Rectal smooth muscle tissue (tissue), 1 donor: ENCODE data around the gene FKRP.
A peak's percentile ranks its signal among the peaks of the same experiment; 100 is the strongest.
"Not testable (repeated sequence)": the region's sequence is repeated elsewhere in the genome, so short reads cannot be mapped to it uniquely, and the experiment has no call there.

Experiments
- H3K27ac ChIP-seq: one replicate; pipeline ENCODE4 v1.7.0; 2013; ENCODE audit warnings: low read depth, low read length, inconsistent platforms
- H3K27me3 ChIP-seq: one replicate; pipeline ENCODE4 v1.7.0; 2013; ENCODE audit warnings: low read length; ENCODE audit not compliant: control insufficient read depth, insufficient read depth
- H3K36me3 ChIP-seq: one replicate; pipeline ENCODE4 v1.7.0; 2013; ENCODE audit warnings: low read length; ENCODE audit not compliant: control insufficient read depth, insufficient read depth
- H3K4me1 ChIP-seq: one replicate; pipeline ENCODE4 v1.7.0; 2013; ENCODE audit warnings: low read length; ENCODE audit not compliant: control insufficient read depth, insufficient read depth
- H3K4me3 ChIP-seq: one replicate; pipeline ENCODE4 v1.7.0; 2013; ENCODE audit warnings: low read length
- H3K9ac ChIP-seq: one replicate; pipeline ENCODE4 v1.7.0; 2013; ENCODE audit warnings: low read length

The FKRP gene

DNA sequence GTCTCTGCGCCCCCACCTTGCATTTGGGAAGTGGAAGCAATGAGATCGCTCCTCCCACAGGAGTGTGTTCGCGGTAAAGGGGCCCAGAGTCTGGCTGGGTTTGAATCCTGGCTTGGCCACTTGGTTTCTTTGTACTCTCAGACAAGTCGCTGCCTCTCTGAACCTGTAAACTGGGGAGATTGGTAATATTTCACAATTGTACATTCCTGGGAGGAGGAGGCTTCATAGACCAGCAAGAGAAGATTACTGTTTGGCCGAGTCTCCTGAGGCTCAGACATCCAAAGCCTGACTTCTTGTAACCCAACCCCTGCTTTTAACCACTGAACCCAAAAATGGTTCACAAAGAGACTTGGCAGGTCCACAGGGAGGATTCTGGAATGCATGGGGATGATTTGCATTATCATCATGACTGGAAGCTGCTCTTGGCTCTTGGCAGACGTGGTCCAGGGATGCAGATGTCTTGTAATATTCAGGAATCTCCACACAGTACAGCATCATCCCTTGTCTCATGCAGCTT, 14.0 kb downstream of the FKRP start:
- H3K9ac ChIP-seq = no peak overlapping the region
- no peaks in the 10 kb centered on the region for H3K4me1 ChIP-seq
- H3K36me3 ChIP-seq = peaks cover 2% of the 10 kb centered on the region
- H3K27me3 ChIP-seq = no peaks in the 10 kb centered on the region
- no peak overlapping the region for H3K4me3 ChIP-seq
- peak overlapping the region; percentile 45 for H3K27ac ChIP-seq

DNA sequence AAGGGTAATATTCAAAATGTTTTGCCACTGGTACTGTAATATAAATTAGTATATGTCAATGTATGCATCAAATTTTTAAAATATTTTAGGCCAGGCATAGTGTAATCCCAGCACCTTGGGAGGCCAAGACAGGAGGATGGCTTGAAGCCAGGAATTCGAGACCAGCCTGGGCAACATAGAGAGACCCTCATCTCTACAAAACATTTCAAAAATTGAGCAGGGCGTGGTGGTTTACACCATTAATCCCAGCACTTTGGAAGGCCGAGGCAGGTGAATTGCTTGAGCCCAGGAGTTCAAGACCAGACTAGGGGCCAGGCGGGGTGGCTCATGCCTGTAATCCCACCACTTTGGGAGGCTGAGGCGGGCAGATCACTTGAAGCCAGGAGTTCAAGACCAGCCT, 14.5 kb downstream of the FKRP start:
- no peaks in the 10 kb centered on the region for H3K4me1 ChIP-seq

DNA sequence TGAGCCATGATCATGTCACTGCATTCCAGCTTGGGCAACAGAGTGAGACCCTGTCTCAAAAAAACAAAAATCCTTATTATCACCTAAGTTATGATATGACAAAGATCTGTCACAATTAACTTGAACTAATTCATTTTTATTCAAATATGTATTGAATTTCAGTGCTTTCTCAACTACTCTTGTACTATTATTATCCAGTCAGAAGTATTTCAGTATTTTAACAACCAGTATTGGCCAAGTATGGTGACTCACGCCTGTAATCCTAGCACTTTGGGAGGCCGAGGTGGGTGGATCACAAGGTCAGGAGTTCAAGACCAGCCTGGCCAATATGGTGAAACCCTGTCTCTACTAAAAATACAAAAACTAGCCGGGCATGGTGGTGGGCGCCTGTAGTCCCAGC, 15.0 kb downstream of the FKRP start:
- H3K4me3 ChIP-seq, H3K9ac ChIP-seq, H3K36me3 ChIP-seq, H3K4me1 ChIP-seq, H3K27me3 ChIP-seq: not testable (repeated sequence)
- H3K27ac ChIP-seq = peak overlapping the region; percentile 28

More for the DNA sequence above, 14.5 kb downstream of the FKRP start:
- Histone ChIP-seq H3K4me3 (no peak overlapping the region), H3K27me3 (no peaks in the 10 kb centered on the region), H3K27ac (peak overlapping the region; percentile 28), H3K36me3 (peaks cover 2% of the 10 kb centered on the region), H3K9ac (no peak overlapping the region)

DNA sequence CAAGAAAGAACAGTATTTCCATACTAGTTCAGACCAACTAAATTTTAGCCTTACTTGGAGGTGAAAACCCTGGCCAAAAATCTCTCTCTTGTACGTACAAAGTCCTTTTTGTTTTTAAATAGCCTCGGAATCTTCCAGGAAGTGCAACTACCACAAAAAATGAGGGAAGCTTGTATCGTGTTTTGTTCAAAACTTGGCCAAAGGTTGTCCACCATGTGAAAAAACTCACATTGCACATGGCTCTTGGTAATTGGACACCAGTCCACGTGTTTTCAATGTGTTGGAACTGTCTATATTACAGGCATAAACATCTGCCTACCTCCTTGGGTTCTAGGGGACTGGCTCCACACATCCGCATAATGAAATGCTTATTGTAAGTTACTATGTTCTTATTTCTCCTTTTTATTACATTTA, 15.6 kb downstream of the FKRP start:
- H3K27ac ChIP-seq = no peak overlapping the region
- H3K4me3 ChIP-seq = no peak overlapping the region
- no peak overlapping the region for H3K9ac ChIP-seq
- H3K27me3 ChIP-seq = no peaks in the 10 kb centered on the region
- H3K4me1 ChIP-seq = no peaks in the 10 kb centered on the region
- H3K36me3 ChIP-seq = peaks cover 2% of the 10 kb centered on the region

DNA sequence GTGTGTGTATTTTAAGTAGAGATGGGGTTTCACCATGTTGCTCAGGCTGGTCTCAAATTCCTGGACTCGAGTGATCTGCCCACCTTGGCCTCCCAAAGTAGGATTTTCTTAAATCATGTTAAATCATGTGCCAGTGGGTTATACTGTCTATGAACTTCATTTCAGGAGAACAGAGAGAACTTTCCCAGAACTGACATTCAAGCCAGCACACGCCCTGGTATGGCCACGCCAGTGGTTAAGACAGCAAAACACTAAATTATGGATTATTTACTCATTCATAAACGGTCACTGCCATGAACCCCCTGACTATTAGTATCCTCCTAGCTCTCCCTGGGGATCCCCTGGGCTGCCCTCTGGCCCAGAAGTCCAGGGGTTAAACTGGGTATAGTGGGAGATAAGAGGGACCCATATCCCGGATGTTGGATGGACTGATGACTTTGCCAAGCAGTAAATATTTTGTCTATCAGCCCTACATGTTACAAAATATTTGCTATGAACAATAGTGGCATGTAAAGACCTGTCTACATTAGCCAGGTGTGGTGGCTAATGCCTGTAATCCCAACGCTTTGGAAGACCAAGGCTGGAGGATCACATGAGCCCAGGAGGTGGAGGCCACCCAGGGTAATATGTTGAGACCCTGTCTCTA, 16.5 kb downstream of the FKRP start:
- Histone ChIP-seq H3K27ac (no peak overlapping the region), H3K4me1 (no peaks in the 10 kb centered on the region), H3K27me3 (no peaks in the 10 kb centered on the region), H3K36me3 (peaks cover 2% of the 10 kb centered on the region), H3K4me3 (no peak overlapping the region), H3K9ac (no peak overlapping the region)

DNA sequence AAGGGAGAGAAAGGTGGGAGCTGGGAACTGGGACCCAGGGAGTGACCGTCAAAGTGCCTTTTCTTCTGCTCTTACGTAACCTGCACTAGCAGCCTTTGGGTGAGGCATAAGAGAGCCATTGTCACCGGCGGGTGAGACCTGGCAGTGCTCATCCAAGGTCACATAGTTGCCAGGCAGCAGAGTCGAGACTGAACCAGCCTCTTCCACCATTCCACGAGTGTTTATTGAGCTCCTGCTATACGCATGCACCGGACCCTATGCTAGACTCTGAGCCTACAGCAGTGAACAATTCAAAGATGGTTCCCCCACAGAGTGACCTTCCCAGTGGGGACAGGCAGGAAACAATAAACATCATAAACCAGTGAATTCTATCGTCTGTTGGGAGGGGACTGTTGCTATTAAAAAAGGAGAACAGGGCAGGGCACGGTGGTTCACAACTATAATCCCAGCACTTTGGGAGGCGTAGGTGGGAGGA, 19.0 kb downstream of the FKRP start:
- no peak overlapping the region for H3K4me3 ChIP-seq
- H3K27me3 ChIP-seq = no peaks in the 10 kb centered on the region
- H3K36me3 ChIP-seq = no peaks in the 10 kb centered on the region
- H3K4me1 ChIP-seq = no peaks in the 10 kb centered on the region
- H3K27ac ChIP-seq = no peak overlapping the region
- no peak overlapping the region for H3K9ac ChIP-seq

DNA sequence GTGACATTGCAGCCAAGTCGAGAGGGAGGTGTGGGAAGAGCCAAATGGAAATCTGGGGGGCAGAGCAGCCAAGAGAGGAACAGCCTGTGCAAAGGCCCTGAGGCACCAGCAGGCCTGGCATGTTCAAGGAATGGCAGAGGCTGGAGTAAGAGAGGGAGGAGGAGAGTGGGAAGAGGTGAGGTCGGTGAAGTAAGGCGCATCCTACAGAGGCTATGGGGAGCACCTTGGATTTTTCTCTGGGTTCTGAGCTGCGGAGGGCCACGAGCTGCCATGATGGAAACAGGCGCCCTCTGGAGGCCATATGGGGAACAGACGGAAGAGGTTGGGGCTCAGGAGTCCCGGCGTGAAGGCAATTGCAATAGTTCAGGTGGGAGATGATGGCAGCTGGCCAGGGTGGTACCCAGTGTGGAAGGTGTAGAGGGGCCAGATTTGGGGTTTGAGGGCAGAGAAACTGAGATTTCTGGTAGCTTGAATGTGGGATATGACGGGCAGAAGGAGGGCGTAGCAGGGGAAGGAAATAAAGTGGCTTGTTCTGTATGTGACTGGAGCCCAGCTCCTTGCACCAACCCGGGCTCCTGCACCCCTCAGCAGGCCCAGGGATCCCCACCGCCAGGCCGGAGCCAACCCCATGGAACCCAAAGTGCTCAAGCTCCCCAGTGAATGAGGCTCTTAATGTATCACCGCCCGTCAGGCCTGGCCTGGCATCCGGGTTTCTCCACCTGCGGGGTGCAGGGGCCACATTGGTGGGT, 20.9 kb downstream of the FKRP start:
- H3K4me3 ChIP-seq = no peak overlapping the region
- no peaks in the 10 kb centered on the region for H3K4me1 ChIP-seq
- no peak overlapping the region for H3K9ac ChIP-seq
- no peaks in the 10 kb centered on the region for H3K36me3 ChIP-seq
- H3K27ac ChIP-seq = no peak overlapping the region
- no peaks in the 10 kb centered on the region for H3K27me3 ChIP-seq

DNA sequence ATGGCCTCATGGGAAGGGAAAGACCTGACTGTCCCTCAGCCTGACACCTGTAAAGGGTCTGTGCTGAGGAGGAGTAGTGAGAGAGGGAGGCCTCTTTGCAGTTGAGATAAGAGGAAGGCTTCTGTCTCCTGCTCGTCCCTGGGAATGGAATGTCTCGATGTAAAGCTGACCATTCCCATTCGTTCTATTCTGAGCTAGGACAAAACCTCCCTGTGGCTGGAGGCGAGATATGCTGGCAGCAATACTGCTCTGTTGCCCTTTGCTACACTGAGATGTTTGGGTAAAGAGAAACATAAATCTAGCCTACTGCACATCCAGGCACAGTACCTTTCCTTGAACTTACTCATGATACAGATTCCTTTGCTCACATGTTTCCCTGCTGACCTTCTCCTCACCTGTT, 22.9 kb downstream of the FKRP start:
- H3K4me3 ChIP-seq, H3K27ac ChIP-seq, H3K36me3 ChIP-seq, H3K4me1 ChIP-seq, H3K27me3 ChIP-seq, H3K9ac ChIP-seq: not testable (repeated sequence)

DNA sequence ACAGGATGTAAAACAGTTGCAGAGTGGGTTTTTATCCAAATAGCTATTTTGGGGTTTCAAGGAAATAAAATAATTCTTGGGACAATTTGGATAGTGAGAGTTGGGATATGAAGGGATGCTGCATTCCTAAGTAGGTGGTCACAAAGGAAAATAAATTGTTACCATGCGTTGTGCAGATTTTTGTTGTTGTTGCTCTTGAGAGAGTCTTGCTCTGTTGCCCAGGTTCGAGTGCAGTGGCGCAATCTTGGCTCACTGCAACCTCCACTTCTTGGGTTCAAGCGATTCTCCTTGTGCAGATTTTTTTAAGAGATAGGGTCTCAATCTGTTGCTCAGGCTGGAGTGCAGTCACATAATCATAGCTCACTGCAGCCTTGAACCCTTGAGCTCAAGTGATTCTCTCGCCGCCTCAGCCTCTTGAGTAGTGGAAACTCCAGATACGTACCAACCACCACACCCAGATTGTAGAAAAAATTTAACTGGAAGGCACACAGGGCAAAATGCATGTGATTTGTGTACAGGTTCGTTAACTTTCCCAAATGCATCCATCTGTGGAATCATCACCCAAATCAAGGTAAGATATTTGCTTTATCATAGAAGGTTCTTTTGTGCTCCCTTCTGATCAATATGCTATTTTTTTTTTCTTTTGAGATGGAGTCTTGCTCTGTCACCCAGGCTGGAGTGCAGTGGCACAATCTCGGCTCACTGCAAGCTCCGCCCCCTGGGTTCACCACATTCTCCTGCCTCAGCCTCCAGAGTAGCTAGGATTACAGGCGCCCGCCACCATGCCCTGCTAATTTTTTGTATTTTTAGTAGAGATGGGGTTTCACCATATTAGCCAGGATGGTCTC, 26.5 kb downstream of the FKRP start:
- Histone ChIP-seq H3K4me3 (no peak overlapping the region), H3K4me1 (no peaks in the 10 kb centered on the region), H3K27ac (no peak overlapping the region), H3K36me3 (peaks cover 15% of the 10 kb centered on the region), H3K9ac (no peak overlapping the region), H3K27me3 (no peaks in the 10 kb centered on the region)

DNA sequence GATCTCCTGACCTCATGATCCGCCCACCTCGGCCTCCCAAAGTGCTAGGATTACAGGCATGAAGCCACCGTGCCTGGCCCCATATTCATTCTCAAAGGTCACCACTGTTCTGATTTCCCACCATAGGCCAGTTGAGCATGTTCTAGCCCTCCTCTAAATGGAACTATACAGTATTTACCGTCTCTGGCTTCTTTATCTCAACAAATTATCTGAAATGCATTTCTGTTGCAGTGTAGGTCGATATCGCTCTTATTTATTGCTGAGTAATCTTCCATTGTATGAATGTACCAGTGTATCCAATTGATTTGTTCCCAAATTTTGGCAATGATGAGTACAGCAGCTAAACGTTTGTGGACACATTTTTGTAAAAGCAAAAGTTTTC, 27.2 kb downstream of the FKRP start:
- Histone ChIP-seq H3K4me1 (no peaks in the 10 kb centered on the region), H3K36me3 (peaks cover 15% of the 10 kb centered on the region), H3K27ac (no peak overlapping the region), H3K27me3 (no peaks in the 10 kb centered on the region), H3K9ac (no peak overlapping the region), H3K4me3 (no peak overlapping the region)

DNA sequence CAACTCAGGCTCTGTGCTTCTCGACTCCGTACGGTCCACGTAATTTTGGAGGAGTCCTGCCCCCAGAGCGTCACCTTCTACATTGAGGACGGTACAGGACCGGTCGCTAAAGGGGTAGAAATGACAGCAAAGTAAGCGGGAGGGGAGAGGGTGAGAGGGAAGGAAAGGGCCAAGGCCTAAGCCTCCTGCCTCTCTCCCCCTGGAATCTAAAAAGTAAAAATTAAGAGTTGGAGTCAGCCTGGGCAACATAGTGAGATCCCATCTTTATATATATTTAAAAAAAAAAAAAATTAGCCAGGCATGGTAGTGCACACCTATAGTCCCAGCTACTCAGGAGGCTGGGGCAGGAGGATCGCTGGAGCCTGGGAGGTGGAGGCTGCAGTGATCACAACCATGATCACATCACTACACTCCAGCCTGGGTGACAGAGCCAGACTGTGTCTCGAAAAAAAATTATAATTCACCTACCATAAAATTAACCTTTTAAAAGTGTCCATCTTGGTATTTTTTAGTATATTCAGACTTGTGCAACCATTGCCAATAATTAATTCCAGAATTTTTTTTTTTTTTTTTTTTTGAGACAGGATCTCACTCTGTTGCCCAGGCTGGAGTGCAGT, 29.9 kb downstream of the FKRP start:
- Histone ChIP-seq H3K36me3 (peaks cover 22% of the 10 kb centered on the region), H3K4me3 (no peak overlapping the region), H3K4me1 (no peaks in the 10 kb centered on the region), H3K9ac (no peak overlapping the region), H3K27ac (no peak overlapping the region), H3K27me3 (no peaks in the 10 kb centered on the region)
